ENCODE measurements around the gene PRR23C. TPM values are rescaled to one million over a fixed set of nuclear protein-coding genes. Genes with fewer than 3 reads are reported as not detected.

Gene PRR23C
- total RNA-seq, result not detected
- long read RNA-seq, result 0 reads

GRCh38 chr3:139044366-139045210 is at the start of gene PRR23C:
Gene PRR23C, minus strand, starts transcription at chr3:139044892. Its CDS starts 272 bp downstream, at chr3:139044620.
- no peak for DNase-seq
- Histone ChIP-seq H3K27me3 (ENCODE audit: low read depth) (peaks cover 47% of the 10 kb centered on the region), H3K4me1 (no peaks in the 10 kb centered on the region), H3K36me3 (no peaks in the 10 kb centered on the region), H3K9me3 (replicated peaks) (peaks cover 37% of the 10 kb centered on the region), H3K27ac (replicated peaks) (no peak within 1 kb of the TSS), H3K4me3 (no peak within 1 kb of the TSS)
- intact Hi-C loops (cut with micrococcal nuclease), result no loop called here
- TF ChIP-seq CTCF (IDR thresholded peaks at IDR 0.05; ENCODE audit: borderline replicate concordance), result no peak

- Histone ChIP-seq H3K36me3 (no peaks in the 10 kb centered on the region), H3K27me3 (ENCODE audit: low read depth) (peaks cover 33% of the 10 kb centered on the region), H3K9me3 (replicated peaks) (peaks cover 30% of the 10 kb centered on the region), H3K4me3 (no peak overlapping the region), H3K27ac (replicated peaks) (no peak overlapping the region), H3K4me1 (no peaks in the 10 kb centered on the region)
- no peak for TF ChIP-seq CTCF (IDR thresholded peaks at IDR 0.05; ENCODE audit: borderline replicate concordance)
- no peak for DNase-seq
- intact Hi-C loops (cut with micrococcal nuclease), result no loop called here
Measured at GRCh38 chr3:139093840-139094239, 49.1 kb upstream of the PRR23C start.

- intact Hi-C loops (cut with micrococcal nuclease), result no loop called here
Measured at GRCh38 chr3:139088462-139089324, 44.0 kb upstream of the PRR23C start.

GRCh38 chr3:139087621-139088020 is 42.9 kb upstream of the PRR23C start:
- intact Hi-C loops (cut with micrococcal nuclease), result no loop called here
- no peaks in the 10 kb centered on the region for H3K36me3 ChIP-seq
- no peak for DNase-seq

More at GRCh38 chr3:139088462-139089324, 44.0 kb upstream of the PRR23C start:
- H3K36me3 ChIP-seq, result no peaks in the 10 kb centered on the region
- peaks cover 10% of the 10 kb centered on the region for H3K27me3 ChIP-seq (ENCODE audit: low read depth)
- no peak for TF ChIP-seq CTCF (IDR thresholded peaks at IDR 0.05; ENCODE audit: borderline replicate concordance)
- no peak overlapping the region for H3K27ac ChIP-seq (replicated peaks)
- H3K4me3 ChIP-seq, result no peak overlapping the region
- H3K4me1 ChIP-seq, result no peaks in the 10 kb centered on the region
- peaks cover 19% of the 10 kb centered on the region for H3K9me3 ChIP-seq (replicated peaks)
- no peak for DNase-seq

More at GRCh38 chr3:139087621-139088020, 42.9 kb upstream of the PRR23C start:
- no peak for TF ChIP-seq CTCF (IDR thresholded peaks at IDR 0.05; ENCODE audit: borderline replicate concordance)
- Histone ChIP-seq H3K27ac (replicated peaks) (no peak overlapping the region), H3K4me1 (no peaks in the 10 kb centered on the region), H3K27me3 (ENCODE audit: low read depth) (peaks cover 8% of the 10 kb centered on the region), H3K4me3 (no peak overlapping the region), H3K9me3 (replicated peaks) (peaks cover 24% of the 10 kb centered on the region)

All from left ventricle myocardium inferior (tissue), 1 donor.